ENCODE measurements around the gene RFC4.

RFC4 gene

DNA sequence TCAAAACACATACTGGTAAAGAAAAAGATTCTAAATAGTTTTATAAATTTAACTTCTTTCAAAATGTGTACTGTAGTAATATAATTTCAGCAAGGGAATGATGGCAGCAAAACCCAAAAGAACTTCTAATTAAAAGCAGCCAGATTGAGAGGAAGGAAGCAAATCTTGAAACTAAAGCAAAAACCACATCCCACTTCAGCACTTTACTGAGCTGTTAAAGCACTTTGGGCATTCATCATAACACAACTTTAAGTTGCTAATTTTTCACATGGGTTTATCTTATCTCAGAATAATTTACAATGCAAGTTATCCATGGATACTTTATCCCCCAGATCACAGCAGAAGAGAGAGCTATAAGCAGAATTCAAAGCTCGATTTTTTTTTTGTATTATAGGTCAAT is 6.0 kb downstream of the RFC4 start:
- peaks cover 4% of the 10 kb centered on the region for H3K4me1 ChIP-seq (ENCODE audit: control insufficient read depth, insufficient read depth, low read length)
- peaks cover 23% of the 10 kb centered on the region for H3K36me3 ChIP-seq (ENCODE audit: insufficient read depth, low read length)
- H3K4me2 ChIP-seq (ENCODE audit: low read length) = no peak overlapping the region
- no peaks in the 10 kb centered on the region for H3K27me3 ChIP-seq (ENCODE audit: control insufficient read depth, insufficient read depth, low read length)
- no peak overlapping the region for H3K9ac ChIP-seq (ENCODE audit: low read depth, low read length)
- H3K9me3 ChIP-seq (replicated peaks; ENCODE audit: low read length) = no peaks in the 10 kb centered on the region
- H3K4me3 ChIP-seq (ENCODE audit: low read length) = no peak overlapping the region

DNA sequence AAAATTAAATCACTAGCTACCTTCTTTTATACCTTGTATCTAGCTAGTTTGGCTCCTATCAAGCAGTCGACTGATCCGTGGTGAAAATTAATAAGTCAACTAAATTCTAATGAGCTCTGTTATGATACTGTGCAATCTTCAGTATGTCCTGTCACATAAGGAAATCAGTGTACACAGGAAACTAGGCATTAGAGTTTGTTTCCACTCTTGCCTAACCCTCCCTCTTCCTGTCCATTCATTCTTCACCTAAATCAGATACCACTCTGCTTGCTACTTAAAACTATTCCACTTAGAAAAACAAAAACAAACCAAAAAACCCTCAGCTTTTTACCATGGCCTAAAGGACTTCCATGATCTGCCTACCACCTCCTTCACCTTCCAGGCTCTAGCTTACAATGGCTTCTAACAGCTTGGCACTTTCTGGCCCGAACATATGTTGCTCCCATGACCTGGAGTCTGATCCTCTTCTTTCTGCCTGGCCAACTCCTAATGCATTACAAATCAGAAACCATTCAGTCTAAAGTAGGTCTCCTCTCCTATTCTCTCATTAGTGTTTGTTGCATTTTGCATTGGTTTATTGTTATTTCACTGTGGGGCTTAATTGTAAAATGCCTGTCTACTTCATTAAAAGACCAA is 7.9 kb downstream of the RFC4 start:
- H3K4me3 ChIP-seq (ENCODE audit: low read length) = no peak overlapping the region
- no peaks in the 10 kb centered on the region for H3K4me1 ChIP-seq (ENCODE audit: control insufficient read depth, insufficient read depth, low read length)
- no peak overlapping the region for H3K9ac ChIP-seq (ENCODE audit: low read depth, low read length)
- peaks cover 27% of the 10 kb centered on the region for H3K36me3 ChIP-seq (ENCODE audit: insufficient read depth, low read length)
- no peaks in the 10 kb centered on the region for H3K27me3 ChIP-seq (ENCODE audit: control insufficient read depth, insufficient read depth, low read length)
- H3K4me2 ChIP-seq (ENCODE audit: low read length) = no peak overlapping the region
- no peaks in the 10 kb centered on the region for H3K9me3 ChIP-seq (replicated peaks; ENCODE audit: low read length)

DNA sequence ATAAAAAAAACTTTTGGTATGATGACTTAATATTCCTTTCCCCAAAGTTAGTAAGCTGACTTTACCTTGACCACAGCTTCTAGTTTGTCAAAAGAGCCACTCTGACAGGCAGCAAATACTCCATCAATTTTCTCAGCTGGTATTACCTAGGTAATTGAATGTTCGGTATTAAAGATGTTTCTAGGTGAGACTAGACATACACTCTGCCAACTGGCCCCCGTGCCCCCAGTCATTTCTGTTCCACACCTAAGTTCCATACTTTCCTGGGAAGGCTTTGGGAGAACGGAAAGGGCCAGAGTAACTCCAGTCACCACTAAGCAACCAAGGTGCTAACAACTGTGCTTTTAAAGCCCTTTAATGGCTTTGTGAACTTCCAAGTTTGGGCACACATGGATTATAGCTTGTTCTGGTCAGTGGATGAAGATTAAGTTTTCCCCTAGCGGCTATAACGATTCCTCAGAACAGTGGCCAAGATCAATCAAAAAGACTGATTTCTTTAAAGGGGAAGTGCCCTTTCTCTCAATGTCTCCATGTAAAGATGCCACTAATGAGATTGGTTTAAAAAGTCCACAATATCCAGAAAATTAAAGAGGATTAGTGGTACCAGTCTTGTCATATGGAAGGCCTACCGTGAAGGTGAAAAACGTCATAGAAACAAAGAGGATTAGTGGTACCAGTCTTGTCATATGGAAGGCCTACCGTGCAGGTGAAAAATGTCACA is 15.9 kb downstream of the RFC4 start:
- Histone ChIP-seq H3K27me3 (ENCODE audit: control insufficient read depth, insufficient read depth, low read length) (no peaks in the 10 kb centered on the region), H3K9me3 (replicated peaks; ENCODE audit: low read length) (no peaks in the 10 kb centered on the region), H3K9ac (ENCODE audit: low read depth, low read length) (no peak overlapping the region), H3K4me3 (ENCODE audit: low read length) (no peak overlapping the region), H3K4me2 (ENCODE audit: low read length) (no peak overlapping the region), H3K4me1 (ENCODE audit: control insufficient read depth, insufficient read depth, low read length) (peaks cover 18% of the 10 kb centered on the region), H3K36me3 (ENCODE audit: insufficient read depth, low read length) (peaks cover 54% of the 10 kb centered on the region)

DNA sequence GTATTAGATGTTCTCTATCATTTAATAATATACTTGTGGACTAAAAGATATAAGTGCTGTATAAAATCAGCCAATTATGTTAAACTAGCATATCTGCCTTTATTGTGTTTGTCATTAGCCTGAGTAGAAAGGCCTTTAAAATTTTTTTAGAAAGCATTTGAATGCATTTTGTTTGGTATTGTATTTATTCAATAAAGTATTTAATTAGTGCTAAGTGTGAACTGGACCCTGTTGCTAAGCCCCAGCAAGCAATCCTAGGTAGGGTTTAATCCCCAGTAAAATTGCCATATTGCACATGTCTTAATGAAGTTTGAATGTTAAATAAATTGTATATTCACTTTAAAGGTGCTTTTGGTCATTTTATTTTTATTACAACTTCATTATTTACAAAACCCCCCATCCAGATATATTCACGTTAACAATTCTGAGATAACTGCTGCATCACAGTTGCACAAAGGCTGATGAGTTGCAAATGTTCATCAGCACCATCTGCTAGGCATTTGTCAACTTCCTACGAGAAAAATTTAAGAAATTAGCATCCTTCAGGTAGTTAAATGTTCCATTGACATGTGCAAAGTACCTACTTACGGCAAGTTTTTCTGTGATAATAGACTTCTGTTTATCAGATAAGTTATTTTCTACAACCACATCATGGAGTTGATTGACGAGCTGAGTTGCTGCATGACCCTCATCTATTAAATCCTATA is 16.6 kb downstream of the RFC4 start:
- Histone ChIP-seq H3K36me3 (ENCODE audit: insufficient read depth, low read length) (peaks cover 62% of the 10 kb centered on the region), H3K9ac (ENCODE audit: low read depth, low read length) (no peak overlapping the region), H3K4me1 (ENCODE audit: control insufficient read depth, insufficient read depth, low read length) (peaks cover 18% of the 10 kb centered on the region), H3K9me3 (replicated peaks; ENCODE audit: low read length) (no peaks in the 10 kb centered on the region), H3K4me2 (ENCODE audit: low read length) (no peak overlapping the region), H3K4me3 (ENCODE audit: low read length) (no peak overlapping the region), H3K27me3 (ENCODE audit: control insufficient read depth, insufficient read depth, low read length) (no peaks in the 10 kb centered on the region)

DNA sequence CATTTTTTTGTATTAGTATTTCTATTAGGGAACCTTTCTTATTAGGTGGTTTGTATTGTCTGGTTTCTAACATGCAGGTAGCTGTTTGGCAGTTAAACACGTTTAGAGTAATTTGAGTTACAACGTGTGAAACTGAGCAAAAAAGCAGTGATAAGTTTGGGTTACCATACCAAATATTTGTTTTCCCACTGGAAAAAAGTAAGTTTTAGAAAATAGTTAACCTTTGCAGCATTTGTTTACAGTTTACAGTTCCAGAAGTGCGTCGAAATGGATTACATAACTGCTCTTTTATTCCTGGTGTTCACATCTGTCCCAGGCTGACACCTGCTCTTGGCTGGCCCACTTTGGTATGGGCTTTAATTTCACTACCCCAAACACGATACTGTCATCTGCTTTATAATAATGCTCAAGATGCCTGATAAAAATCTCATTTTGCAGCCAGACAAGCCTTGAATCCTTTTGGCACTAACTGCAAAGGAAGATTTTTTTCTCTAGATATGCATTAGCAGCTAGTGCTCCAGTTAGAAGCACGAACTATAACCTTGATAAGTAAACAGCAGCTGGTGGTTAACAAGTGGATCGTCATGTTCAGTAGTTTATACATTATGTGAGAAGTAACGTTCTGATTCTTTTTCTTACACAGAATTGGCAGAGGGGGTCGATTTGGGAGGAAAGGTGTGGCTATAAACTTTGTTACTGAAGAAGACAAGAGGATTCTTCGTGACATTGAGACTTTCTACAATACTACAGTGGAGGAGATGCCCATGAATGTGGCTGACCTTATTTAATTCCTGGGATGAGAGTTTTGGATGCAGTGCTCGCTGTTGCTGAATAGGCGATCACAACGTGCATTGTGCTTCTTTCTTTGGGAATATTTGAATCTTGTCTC is 17.6 kb downstream of the RFC4 start:
- no peak overlapping the region for H3K9ac ChIP-seq (ENCODE audit: low read depth, low read length)
- H3K4me2 ChIP-seq (ENCODE audit: low read length) = peak overlapping the region; percentile 90
- H3K9me3 ChIP-seq (replicated peaks; ENCODE audit: low read length) = no peaks in the 10 kb centered on the region
- no peak overlapping the region for H3K4me3 ChIP-seq (ENCODE audit: low read length)
- peaks cover 18% of the 10 kb centered on the region for H3K4me1 ChIP-seq (ENCODE audit: control insufficient read depth, insufficient read depth, low read length)
- no peaks in the 10 kb centered on the region for H3K27me3 ChIP-seq (ENCODE audit: control insufficient read depth, insufficient read depth, low read length)
- H3K36me3 ChIP-seq (ENCODE audit: insufficient read depth, low read length) = peaks cover 68% of the 10 kb centered on the region

DNA sequence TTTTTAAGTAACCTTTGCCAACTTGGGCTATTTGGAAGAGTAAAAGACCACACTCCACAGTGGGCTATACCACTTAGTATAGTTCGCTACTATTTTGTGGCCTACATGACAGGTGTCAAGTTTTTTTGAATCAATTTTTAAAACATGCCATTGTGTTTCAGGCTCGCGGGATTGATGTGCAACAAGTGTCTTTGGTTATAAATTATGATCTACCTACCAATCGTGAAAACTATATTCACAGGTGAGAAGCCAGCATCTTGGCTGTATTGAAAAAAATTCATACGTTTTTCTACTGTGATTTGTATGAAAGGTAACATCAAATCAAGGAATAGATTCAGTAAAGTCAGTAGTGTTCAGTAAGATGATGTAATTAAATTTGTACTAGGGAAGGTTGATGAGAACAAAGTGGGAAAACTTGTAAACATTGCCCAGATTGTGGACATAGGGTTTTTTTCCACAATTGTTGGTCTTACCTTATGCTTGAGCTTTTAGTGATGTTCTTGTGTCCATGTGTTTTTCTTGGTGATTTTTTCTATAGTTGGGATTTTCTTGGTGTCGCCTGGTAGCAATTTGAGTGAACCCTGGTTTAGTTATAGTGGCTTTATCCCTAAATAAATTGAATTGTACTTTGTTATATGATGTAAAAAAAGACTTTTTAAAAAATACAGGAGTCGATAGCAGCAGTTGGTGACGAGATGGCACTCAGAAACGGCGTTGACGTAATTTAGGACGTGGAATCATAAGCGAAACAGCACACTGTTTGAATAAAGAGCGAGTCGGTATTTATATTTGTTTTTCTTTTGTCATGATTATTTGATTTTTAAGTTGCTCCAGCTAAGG is 18.4 kb downstream of the RFC4 start:
- Histone ChIP-seq H3K36me3 (ENCODE audit: insufficient read depth, low read length) (peaks cover 67% of the 10 kb centered on the region), H3K9ac (ENCODE audit: low read depth, low read length) (peak overlapping the region; percentile 99), H3K4me3 (ENCODE audit: low read length) (peak overlapping the region; percentile 84), H3K9me3 (replicated peaks; ENCODE audit: low read length) (no peaks in the 10 kb centered on the region), H3K4me1 (ENCODE audit: control insufficient read depth, insufficient read depth, low read length) (peaks cover 18% of the 10 kb centered on the region), H3K27me3 (ENCODE audit: control insufficient read depth, insufficient read depth, low read length) (no peaks in the 10 kb centered on the region), H3K4me2 (ENCODE audit: low read length) (peak overlapping the region; percentile 90)

DNA sequence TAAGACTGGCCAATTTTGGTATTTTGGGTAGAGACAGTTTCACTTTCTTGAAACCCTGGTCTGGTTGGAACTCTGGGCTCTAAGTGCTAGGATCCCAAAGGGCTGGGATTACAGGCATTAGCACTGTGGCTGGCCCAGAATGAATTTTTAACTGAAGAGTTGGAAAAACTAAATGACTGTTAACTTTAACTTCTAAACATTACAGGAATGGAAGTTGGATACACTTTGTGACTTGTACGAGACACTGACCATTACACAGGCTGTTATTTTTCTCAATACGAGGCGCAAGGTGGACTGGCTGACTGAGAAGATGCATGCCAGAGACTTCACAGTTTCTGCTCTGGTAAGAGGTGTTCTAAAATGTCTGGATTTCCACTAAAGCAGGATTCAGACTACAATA is 19.4 kb downstream of the RFC4 start:
- no peaks in the 10 kb centered on the region for H3K27me3 ChIP-seq (ENCODE audit: control insufficient read depth, insufficient read depth, low read length)
- no peaks in the 10 kb centered on the region for H3K9me3 ChIP-seq (replicated peaks; ENCODE audit: low read length)
- H3K4me3 ChIP-seq (ENCODE audit: low read length) = peak overlapping the region; percentile 84
- H3K4me2 ChIP-seq (ENCODE audit: low read length) = peak overlapping the region; percentile 90
- peaks cover 18% of the 10 kb centered on the region for H3K4me1 ChIP-seq (ENCODE audit: control insufficient read depth, insufficient read depth, low read length)
- peak overlapping the region; percentile 99 for H3K9ac ChIP-seq (ENCODE audit: low read depth, low read length)
- peaks cover 67% of the 10 kb centered on the region for H3K36me3 ChIP-seq (ENCODE audit: insufficient read depth, low read length)

DNA sequence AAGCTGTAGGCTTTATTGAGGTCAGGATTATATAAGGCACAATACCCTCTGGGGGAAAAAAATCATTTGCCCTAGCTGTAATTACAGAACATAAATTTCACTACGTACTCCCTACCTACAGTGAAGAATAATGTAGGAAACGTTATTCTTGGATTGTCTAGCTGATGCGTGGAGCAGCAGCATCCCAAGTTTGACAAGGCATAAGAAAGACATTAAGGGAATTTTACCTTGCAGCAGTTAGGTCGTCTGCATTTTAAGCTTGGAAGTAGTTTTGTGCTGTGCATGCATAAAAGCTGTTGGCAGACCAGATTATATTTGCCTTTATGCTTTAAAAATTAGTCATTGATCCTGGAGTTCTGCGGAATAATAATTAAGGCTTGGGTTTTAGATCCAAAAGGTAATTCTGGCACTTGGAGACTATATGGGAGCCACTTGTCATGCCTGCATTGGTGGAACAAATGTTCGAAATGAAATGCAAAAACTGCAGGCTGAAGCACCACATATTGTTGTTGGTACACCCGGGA is 20.7 kb downstream of the RFC4 start:
- H3K9me3 ChIP-seq (replicated peaks; ENCODE audit: low read length) = no peaks in the 10 kb centered on the region
- H3K4me3 ChIP-seq (ENCODE audit: low read length) = peak overlapping the region; percentile 84
- peaks cover 67% of the 10 kb centered on the region for H3K36me3 ChIP-seq (ENCODE audit: insufficient read depth, low read length)
- peak overlapping the region; percentile 90 for H3K4me2 ChIP-seq (ENCODE audit: low read length)
- peaks cover 18% of the 10 kb centered on the region for H3K4me1 ChIP-seq (ENCODE audit: control insufficient read depth, insufficient read depth, low read length)
- H3K27me3 ChIP-seq (ENCODE audit: control insufficient read depth, insufficient read depth, low read length) = no peaks in the 10 kb centered on the region
- H3K9ac ChIP-seq (ENCODE audit: low read depth, low read length) = peak overlapping the region; percentile 99

DNA sequence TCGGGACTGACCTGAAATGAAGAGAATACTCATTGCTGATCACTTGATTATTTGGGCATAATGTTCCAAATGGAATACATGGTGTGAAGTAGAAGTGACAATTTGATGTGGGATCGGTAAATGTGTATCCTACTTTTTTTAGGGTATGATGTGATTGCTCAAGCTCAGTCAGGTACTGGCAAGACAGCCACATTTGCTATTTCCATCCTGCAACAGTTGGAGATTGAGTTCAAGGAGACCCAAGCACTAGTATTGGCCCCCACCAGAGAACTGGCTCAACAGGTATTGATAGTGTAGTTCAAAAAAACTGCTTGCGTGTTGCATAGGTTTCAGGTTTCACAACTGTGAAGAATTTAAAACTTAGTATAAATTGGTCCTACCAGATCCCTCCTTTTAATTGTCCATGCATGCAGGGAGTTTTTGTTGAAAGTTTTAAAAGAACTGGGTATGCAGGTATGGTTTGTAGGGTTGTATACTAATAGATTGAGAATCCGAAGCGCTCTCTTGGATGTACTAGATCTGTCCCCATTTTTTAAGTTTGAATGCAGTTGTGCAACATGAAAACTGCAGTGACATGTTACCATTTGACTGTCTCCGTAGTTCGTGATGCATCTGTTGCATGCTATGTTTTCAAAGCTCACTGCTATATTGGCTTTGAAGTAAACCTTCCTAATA is 21.3 kb downstream of the RFC4 start:
- Histone ChIP-seq H3K9ac (ENCODE audit: low read depth, low read length) (peak overlapping the region; percentile 99), H3K4me1 (ENCODE audit: control insufficient read depth, insufficient read depth, low read length) (peaks cover 18% of the 10 kb centered on the region), H3K9me3 (replicated peaks; ENCODE audit: low read length) (no peaks in the 10 kb centered on the region), H3K4me2 (ENCODE audit: low read length) (peak overlapping the region; percentile 90), H3K4me3 (ENCODE audit: low read length) (peak overlapping the region; percentile 84), H3K27me3 (ENCODE audit: control insufficient read depth, insufficient read depth, low read length) (no peaks in the 10 kb centered on the region), H3K36me3 (ENCODE audit: insufficient read depth, low read length) (peaks cover 63% of the 10 kb centered on the region)

All from skeletal muscle satellite cell (primary cell).